ENCODE data around the gene TPCN1.

Gene TPCN1

DNA sequence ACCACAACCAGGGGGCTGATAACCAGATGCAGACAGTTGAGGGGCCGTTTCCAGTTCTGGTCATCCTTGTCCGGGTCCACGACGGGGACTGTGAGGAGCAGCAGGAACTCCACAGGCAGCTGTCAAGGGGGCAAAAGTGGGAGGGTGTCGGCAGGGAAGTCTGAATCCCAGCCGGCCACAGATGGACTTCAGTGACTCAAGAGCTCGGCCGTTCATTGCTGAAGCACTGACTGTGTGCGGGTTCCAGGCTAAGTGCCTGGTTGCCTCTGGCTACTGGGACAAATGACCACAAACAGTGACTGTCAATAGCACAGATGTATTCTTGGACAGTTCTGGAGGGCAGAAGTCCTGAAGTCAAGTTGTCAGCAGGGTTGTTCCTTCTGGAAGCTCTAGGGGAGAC, 94.1 kb downstream of the TPCN1 start:
- H3K27ac ChIP-seq, result no peak overlapping the region
- CTCF ChIA-PET, result interaction anchor here (0.7 kb wide), 1 partner anchor 86 kb away, joined by 3 read pairs; no protein-coding TSS in a partner anchor
- POLR2A ChIA-PET (ENCODE audit: low non-redundant PET), result no interaction called here
- DNase-seq (ENCODE audit: low spot score), result no peak
- TF ChIP-seq, protein P1, sequence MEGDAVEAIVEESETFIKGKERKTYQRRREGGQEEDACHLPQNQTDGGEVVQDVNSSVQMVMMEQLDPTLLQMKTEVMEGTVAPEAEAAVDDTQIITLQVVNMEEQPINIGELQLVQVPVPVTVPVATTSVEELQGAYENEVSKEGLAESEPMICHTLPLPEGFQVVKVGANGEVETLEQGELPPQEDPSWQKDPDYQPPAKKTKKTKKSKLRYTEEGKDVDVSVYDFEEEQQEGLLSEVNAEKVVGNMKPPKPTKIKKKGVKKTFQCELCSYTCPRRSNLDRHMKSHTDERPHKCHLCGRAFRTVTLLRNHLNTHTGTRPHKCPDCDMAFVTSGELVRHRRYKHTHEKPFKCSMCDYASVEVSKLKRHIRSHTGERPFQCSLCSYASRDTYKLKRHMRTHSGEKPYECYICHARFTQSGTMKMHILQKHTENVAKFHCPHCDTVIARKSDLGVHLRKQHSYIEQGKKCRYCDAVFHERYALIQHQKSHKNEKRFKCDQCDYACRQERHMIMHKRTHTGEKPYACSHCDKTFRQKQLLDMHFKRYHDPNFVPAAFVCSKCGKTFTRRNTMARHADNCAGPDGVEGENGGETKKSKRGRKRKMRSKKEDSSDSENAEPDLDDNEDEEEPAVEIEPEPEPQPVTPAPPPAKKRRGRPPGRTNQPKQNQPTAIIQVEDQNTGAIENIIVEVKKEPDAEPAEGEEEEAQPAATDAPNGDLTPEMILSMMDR (conservative IDR thresholded peaks at IDR 0.05; ENCODE audit: low read depth), result no peak

- CTCF ChIA-PET, result interaction anchor here (0.6 kb wide), 2 partner anchors 505 to 593 kb away, joined by 3 read pairs; no protein-coding TSS in a partner anchor
- TF ChIP-seq, protein P1 (conservative IDR thresholded peaks at IDR 0.05; ENCODE audit: low read depth), result 0 out of 2 replicates have a peak, but pooled peaks have one; percentile 8
Observed at GRCh38 chr12:113316155-113316554, 94.9 kb downstream of the TPCN1 start.

DNA sequence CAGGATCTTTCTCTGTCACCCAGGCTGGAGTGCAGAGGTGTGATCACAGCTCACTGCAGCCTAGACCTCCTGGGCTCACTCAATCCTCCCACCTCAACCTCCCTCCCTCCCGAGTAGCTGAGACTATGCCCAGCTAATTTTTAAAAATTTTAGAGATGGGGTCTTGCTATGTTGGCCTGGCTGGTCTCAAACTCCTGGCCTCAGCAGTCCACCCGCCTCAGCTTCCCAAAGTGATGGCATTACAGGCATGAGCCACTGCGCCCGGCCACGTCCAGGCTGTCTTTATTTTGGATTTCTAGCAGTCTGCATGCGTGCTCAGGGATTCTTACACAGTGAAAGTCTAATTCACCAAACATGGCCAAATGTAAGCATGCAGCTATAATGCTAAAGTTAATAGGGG, 95.9 kb downstream of the TPCN1 start:
- ChIA-PET POLR2A (ENCODE audit: low non-redundant PET) (no interaction called here), CTCF (no interaction called here)
- no peak for DNase-seq (ENCODE audit: low spot score)
- H3K27ac ChIP-seq, result no peak overlapping the region
- TF ChIP-seq, protein P1 (conservative IDR thresholded peaks at IDR 0.05; ENCODE audit: low read depth), result no peak

More at GRCh38 chr12:113316155-113316554, 94.9 kb downstream of the TPCN1 start:
- no peak for DNase-seq (ENCODE audit: low spot score)
- no peak overlapping the region for H3K27ac ChIP-seq
- POLR2A ChIA-PET (ENCODE audit: low non-redundant PET), result no interaction called here

DNA sequence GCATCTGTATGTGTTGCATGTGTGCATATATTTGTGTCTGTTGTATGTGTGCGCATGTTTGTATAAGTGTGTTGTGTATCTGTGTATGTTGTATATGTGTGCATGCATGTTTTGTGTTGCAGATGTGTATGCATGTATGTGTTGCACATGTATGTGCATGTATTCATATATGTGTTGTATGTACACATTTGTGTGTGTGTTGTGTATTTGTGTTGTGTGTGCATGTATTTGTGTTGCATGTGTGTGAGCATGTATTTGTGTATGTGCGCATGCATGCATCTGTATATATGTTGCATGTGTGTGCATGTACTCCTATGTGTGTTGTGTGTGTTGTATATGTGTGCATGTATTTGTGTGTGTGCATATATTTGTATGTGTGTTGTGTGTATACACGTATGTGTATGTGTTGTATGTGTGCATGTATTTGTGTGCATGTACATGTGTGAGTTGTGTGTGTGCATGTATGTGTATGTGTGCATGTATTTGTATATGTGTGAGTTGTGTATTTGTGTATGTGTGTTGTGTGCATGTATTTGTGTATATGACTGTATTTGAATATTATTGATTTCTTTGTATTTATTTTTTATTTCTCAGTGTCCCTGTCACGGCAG, 96.9 kb downstream of the TPCN1 start:
- DNase-seq (ENCODE audit: low spot score), result no peak
- no peak overlapping the region for H3K27ac ChIP-seq
- TF ChIP-seq, protein P1 (conservative IDR thresholded peaks at IDR 0.05; ENCODE audit: low read depth), result no peak
- ChIA-PET POLR2A (ENCODE audit: low non-redundant PET) (no interaction called here), CTCF (no interaction called here)

DNA sequence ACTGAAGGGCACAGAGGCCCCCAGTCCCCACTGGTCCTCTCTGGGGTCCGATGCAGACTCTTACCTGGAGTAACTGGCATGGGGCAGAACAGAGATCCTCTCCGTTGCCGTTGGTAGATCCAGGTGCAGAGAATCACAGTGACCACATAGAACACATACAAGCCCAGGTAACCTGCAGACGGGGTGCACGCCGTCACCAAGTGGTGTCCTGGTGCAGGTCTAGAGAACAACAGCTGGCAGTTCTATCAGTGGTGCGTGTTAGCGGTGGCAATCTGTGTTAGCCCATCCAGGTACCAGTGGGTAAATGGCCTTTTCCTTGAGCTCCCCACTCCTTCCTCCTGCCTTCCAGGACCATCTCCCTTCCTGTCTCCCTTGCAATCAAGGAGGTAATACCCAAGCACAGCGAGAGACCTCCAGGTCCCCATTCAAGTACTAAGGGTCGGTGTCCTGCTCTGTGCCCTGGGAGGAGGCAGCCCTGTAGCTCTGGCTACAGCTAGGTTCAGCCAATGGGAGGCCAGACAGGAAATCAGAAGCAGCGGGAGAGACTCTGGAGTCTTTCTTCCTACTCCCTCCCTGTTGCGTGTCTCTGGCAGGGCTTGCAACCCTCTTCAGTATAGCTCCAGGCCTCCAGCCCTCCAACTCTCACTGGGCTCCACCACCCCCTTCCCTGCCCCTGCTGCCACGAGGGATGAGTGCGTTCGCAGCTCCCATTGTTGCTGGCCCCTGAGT, 97.8 kb downstream of the TPCN1 start:
- TF ChIP-seq, protein P1 (conservative IDR thresholded peaks at IDR 0.05; ENCODE audit: low read depth), result no peak
- ChIA-PET CTCF (no interaction called here), POLR2A (ENCODE audit: low non-redundant PET) (no interaction called here)
- H3K27ac ChIP-seq, result no peak overlapping the region
- DNase-seq (ENCODE audit: low spot score), result no peak

GRCh38 chr12:113320401-113320800, 99.1 kb downstream of the TPCN1 start:
- H3K27ac ChIP-seq, result no peak overlapping the region
- ChIA-PET POLR2A (ENCODE audit: low non-redundant PET) (no interaction called here), CTCF (no interaction called here)
- TF ChIP-seq, protein P1 (conservative IDR thresholded peaks at IDR 0.05; ENCODE audit: low read depth), result no peak
- no peak for DNase-seq (ENCODE audit: low spot score)
